ENCODE measurements around the gene TP73.

The TP73 gene

GRCh38 chr1:3691421-3692204 lies 39.3 kb downstream of the TP73 start:
- DNase-seq = no peak

- no peak for DNase-seq
These were observed 40.3 kb downstream of the TP73 start for GRCh38 chr1:3692598-3692997.

GRCh38 chr1:3693321-3693720 lies 41.0 kb downstream of the TP73 start:
- no peak for DNase-seq

- peak; percentile 20 for DNase-seq
These were observed 43.3 kb downstream of the TP73 start for GRCh38 chr1:3695326-3696217.

GRCh38 chr1:3696689-3697088 lies 44.4 kb downstream of the TP73 start:
- DNase-seq = no peak

GRCh38 chr1:3697104-3697503 lies 44.8 kb downstream of the TP73 start:
- no peak for DNase-seq

- no peak for DNase-seq
These were observed 45.5 kb downstream of the TP73 start for GRCh38 chr1:3697810-3698209.

- DNase-seq = no peak
These were observed 46.5 kb downstream of the TP73 start for GRCh38 chr1:3698660-3699408.

- no peak for DNase-seq
These were observed 47.3 kb downstream of the TP73 start for GRCh38 chr1:3699596-3699995.

GRCh38 chr1:3700631-3701030 lies 48.3 kb downstream of the TP73 start:
- DNase-seq = no peak

- DNase-seq = no peak
These were observed 50.2 kb downstream of the TP73 start for GRCh38 chr1:3702528-3702927.

- DNase-seq = no peak
These were observed 50.8 kb downstream of the TP73 start for GRCh38 chr1:3702990-3703728.

- no peak for DNase-seq
These were observed 51.6 kb downstream of the TP73 start for GRCh38 chr1:3703786-3704371.

GRCh38 chr1:3705341-3705950 lies 53.1 kb downstream of the TP73 start:
- DNase-seq = no peak

GRCh38 chr1:3706651-3707297 lies 54.5 kb downstream of the TP73 start:
- DNase-seq = no peak

GRCh38 chr1:3707298-3707938 lies 55.1 kb downstream of the TP73 start:
- DNase-seq = no peak

GRCh38 chr1:3707939-3708328 lies 55.6 kb downstream of the TP73 start:
- DNase-seq = no peak

- no peak for DNase-seq
These were observed 56.5 kb downstream of the TP73 start for GRCh38 chr1:3708791-3709190.

- no peak for DNase-seq
These were observed 57.9 kb downstream of the TP73 start for GRCh38 chr1:3710251-3710650.

- DNase-seq = no peak
These were observed 59.1 kb downstream of the TP73 start for GRCh38 chr1:3711381-3711779.

Data from hematopoietic multipotent progenitor cell treated with erythropoietin and hydrocortisone succinate and interleukin-3 and kit ligand, for 8 days (in vitro differentiated cells).